ENCODE measurements around the gene MYH7.

GRCh38 chr14:23380197-23380914 lies 55.1 kb downstream of the MYH7 start:
- TF ChIP-seq GATA2 (IDR thresholded peaks at IDR 0.05; ENCODE audit: low read depth, low read length) (no peak), GATA3 (IDR thresholded peaks at IDR 0.05; ENCODE audit: low read depth, low read length) (no peak)

Data from SH-SY5Y (cell line).